ENCODE results near the gene SRI.
"Not testable (repeated sequence)": the region's sequence is repeated elsewhere in the genome, so short reads cannot be mapped to it uniquely, and the experiment has no call there.

Gene SRI

GRCh38 chr7:88172842-88173241 is 47.0 kb downstream of the SRI start:
- DNase-seq = no peak

DNA sequence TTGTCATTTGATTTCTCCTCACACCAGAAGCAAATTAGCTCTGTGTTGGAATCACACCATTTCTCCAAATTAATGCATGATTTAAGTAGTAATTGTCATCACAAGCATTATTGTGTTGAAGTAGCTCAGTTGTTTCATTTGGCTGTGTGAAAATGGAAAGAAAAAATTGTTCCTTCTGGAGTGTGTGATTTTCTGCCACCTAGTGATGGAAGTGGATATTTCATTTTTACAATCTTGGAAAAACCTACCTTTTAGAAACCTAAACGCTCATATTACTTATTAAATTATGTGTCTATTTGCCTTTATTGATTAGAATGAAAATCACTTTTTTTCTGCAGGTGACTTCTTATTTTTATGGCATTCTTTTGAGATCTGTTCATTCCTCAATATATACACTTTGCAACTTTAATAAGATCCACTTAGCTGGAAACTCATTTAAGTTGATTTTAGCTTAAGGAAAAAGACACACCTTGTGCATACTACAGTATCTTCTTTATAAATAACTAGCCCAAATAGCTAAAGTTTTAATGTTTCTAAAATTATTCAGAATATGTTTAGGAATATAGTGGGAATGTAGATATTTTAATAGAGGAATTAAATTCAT is 50.0 kb downstream of the SRI start:
- DNase-seq = no peak

DNA sequence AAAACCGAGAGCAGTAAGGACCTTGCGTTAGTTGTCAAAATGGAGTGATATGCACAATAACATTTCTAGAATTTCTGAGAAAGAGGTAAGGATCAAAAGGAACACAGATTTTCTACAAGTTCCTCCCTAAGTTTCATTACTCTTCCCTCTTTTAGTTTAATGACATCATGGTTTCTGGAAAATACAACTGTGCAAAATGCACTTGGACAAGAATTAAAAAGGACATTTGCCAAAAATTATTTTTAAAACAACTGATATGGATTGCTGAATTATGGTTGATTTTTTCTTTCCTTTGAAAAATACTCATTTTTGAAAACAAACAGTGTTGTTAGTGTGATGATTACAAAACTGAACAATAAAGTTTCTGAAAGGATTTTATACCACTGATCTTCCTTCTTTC is 52.1 kb downstream of the SRI start:
- no peak for DNase-seq

DNA sequence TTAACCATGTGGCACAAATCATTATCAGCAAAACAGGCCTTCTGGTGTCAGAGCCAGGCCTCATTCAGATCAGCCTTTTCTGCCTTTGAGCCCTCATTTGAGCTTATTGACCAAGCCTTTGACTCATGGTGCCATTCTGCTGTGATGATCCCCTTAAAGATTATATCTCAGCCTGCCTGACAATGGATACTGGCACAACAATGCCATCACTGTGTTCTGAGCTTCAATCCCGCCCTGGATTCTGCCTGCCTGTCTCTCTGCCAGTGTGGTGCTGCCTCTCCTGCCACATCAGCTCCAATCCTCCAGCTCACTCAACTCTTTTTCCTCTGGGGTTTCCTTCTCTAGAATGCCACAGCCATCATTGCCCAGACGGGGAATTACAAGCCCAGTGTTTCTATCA is 52.6 kb downstream of the SRI start:
- DNase-seq = no peak

GRCh38 chr7:88165697-88166096 is 54.1 kb downstream of the SRI start:
- no peak for DNase-seq

GRCh38 chr7:88159741-88160140 is 60.1 kb downstream of the SRI start:
- not testable (repeated sequence) for DNase-seq

DNA sequence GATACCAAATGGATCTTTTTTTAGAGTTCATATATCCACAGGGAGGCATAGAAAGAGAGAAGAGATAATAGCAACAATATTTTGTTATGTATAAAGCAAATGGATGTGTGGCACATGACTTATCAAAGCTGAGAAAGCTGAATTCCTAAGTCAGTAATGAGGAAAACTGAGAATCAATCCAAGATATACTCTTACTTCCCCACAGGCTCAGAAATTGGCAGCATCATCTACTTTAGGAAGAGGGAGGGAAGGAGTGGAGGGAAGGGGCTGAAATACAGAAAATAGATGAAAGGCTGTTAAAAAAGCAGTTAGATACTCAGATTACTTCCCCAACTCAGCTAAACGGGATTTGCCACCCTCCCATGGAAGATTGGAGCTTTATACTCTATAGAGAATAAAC is 63.5 kb downstream of the SRI start:
- no peak for DNase-seq

DNA sequence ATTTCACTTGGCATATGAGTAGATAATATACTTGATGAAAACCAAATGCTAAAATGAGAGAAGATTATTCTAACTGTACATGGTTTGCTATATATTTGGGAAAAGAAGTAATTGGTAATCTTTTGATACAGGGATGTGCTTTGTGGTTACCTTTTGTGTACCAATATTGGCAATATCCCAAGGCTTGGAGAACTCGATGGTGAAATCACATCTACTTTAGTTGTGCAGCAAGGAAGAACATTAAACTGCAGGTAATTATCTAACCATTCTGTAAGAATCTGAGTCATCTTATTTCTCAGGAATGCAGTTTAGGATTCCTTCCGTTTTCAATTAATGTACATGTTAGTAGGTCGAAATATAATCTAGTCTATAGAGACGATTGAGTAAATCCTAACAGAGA is 64.1 kb downstream of the SRI start:
- no peak for DNase-seq

All from CD4-positive, alpha-beta T cell treated with Interleukin-17A for 4 hours (primary cell).